Activated CD4-positive, alpha-beta memory T cell treated with anti-CD3 and anti-CD28 coated beads, Interleukin-2, amount 10 ng/mL, durations not matched to agents 7 days and 5 days (primary cell): Measurements from ENCODE around the gene NOTCH3. TPM values are rescaled to one million over a fixed set of nuclear protein-coding genes. Genes with fewer than 3 reads are reported as not detected.

Source experiments
- CTCF ChIA-PET: fragments of 350-600 bp; sonication (Branson Sonifier 250); formaldehyde crosslinking; loops from one replicate; lab custom pipeline; 2021; ENCODE audit warnings: antibody characterized with exemption, inconsistent platforms; lab: Charles Lee
- POLR2A ChIA-PET: fragments of 350-600 bp; sonication (Branson Sonifier 250); formaldehyde crosslinking; loops from one replicate; lab custom pipeline; 2021; ENCODE audit warnings: antibody characterized with exemption; lab: Charles Lee
- DNase-seq: peaks from one replicate; pipeline ENCODE4 v3.0.0-alpha.2; 2020
- H3K27ac Mint-ChIP-seq: one replicate; pipeline ENCODE4 v1.8.0; 2021; ENCODE audit warnings: mild to moderate bottlenecking, mixed read lengths
- H3K27me3 Mint-ChIP-seq: one replicate; pipeline ENCODE4 v1.8.0; 2021; ENCODE audit warnings: mixed read lengths
- H3K36me3 Mint-ChIP-seq: one replicate; pipeline ENCODE4 v1.8.0; 2021; ENCODE audit warnings: low read depth, mixed read lengths
- H3K4me1 Mint-ChIP-seq: one replicate; pipeline ENCODE4 v1.8.0; 2021; ENCODE audit warnings: mixed read lengths
- H3K4me3 Mint-ChIP-seq: one replicate; pipeline ENCODE4 v1.8.0; 2021; ENCODE audit warnings: mild to moderate bottlenecking, mixed read lengths
- H3K9me3 Mint-ChIP-seq: one replicate; pipeline ENCODE4 v1.8.0; 2021; ENCODE audit warnings: mixed read lengths
- total RNA-seq, 2 experiments: library from RNA; stranded (reverse); gene quantifications; one replicate each; pipeline ENCODE4 v1.2.3, GENCODE V29; 2021

NOTCH3 gene
- total RNA-seq, 2 experiments from 2014 or later, result not detected

DNA sequence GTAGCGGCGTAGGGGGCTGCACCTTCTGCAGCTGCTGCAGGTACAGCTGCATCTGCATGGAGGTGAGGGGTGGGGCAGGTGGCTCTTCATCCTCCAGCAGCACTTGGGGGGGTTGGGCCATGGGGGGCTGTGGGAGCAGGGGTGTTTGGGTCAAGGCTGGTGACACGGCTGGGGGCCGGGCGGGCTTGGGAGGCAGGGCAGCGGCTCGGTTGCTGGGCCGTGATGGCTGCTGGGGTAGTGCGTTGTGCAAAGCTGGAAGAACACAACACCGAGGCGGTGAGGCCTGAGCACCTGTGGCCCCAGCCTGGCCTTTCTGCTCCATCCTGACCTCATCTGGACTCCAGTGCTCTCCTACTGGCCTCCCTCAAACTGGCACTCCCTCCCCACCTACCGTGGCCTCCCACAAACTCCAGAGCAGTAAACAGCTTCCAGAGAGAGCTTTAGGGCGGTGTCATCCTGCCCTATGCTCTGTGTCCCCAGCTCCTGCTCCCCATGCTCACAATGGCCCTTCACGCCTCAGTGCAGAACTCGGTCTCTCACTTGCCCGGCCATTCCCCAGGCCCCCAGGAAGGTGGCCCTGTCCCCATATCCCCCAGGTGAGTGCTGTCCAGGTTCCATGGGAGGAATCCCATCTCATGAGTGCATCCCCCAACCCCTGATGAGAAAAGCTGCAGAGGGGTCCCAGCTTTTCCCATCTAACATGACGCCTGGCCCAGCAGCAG, 42.6 kb upstream of the NOTCH3 start:
- POLR2A ChIA-PET, result no interaction called here
- Mint-ChIP-seq H3K4me1 (no peaks in the 10 kb centered on the region), H3K4me3 (no peak overlapping the region), H3K36me3 (peaks cover 52% of the 10 kb centered on the region), H3K9me3 (no peaks in the 10 kb centered on the region), H3K27me3 (no peaks in the 10 kb centered on the region), H3K27ac (no peak overlapping the region)
- DNase-seq, result no peak
- CTCF ChIA-PET, result no interaction called here

DNA sequence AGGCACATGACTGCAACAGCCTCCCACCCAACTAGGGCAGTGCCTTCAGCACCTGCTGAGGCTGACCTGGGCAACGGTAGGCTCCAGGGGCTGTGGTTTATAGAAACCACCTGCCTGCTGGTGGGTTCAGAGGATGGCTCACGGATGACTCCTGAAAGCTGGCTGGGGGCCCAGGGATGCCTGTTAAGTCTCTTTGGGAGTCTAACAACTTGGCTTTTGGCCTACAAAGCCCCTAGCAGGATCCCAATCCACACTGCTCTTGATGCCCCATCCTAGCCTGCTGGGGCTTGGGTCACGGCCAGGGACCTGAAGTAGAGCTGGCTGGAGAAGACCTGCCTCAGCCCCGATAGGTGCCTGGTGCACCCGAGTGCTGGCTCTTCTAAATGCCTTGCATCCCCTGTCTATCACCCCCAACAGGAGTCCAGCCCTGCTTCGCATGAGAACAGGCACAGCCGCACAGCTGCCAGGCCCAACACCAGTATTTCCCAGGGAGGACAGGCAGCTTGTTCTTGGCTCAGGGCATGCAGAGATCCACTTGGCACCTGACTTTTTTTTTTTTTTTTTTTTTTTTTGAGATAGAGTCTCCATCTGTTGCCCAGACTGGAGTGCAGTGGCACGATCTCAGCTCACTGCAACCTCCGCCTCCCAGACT, 40.6 kb upstream of the NOTCH3 start:
- Mint-ChIP-seq H3K4me3 (no peak overlapping the region), H3K4me1 (no peaks in the 10 kb centered on the region), H3K36me3 (peaks cover 60% of the 10 kb centered on the region), H3K9me3 (no peaks in the 10 kb centered on the region), H3K27me3 (no peaks in the 10 kb centered on the region), H3K27ac (no peak overlapping the region)
- no peak for DNase-seq
- ChIA-PET CTCF (interaction anchor here (0.7 to 1.5 kb wide), 2 partner anchors 9 to 67 kb away, joined by 3 to 4 read pairs; no protein-coding TSS in a partner anchor), POLR2A (interaction anchor here (0.6 kb wide), 1 partner anchor 1116 kb away, joined by 3 read pairs; no protein-coding TSS in a partner anchor)

DNA sequence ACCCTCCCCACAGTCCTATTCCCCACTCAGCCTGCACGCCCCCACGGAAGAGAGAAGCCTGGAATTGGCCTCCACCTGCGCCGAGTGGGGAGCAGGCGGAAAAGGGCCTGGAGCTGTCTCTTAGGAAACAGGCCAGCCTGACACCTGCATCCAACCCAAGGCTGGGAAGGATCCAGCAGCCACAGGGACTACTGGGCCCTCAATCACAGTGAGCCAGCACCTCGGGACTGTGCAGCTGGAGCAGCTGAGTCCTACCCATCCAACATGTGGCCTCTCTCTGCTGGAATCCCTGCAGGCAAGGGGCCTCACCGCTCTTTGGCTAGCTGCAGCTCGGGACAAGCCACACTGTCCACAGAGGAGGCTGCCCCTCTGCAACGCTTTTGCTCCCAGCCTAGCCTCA, 39.7 kb upstream of the NOTCH3 start:
- Mint-ChIP-seq H3K27me3 (no peaks in the 10 kb centered on the region), H3K36me3 (peaks cover 61% of the 10 kb centered on the region), H3K4me1 (no peaks in the 10 kb centered on the region), H3K4me3 (no peak overlapping the region), H3K9me3 (no peaks in the 10 kb centered on the region), H3K27ac (no peak overlapping the region)
- no peak for DNase-seq
- ChIA-PET POLR2A (no interaction called here), CTCF (interaction anchor here (1.5 kb wide), 1 partner anchor 66 kb away, joined by 3 read pairs; no protein-coding TSS in a partner anchor)

DNA sequence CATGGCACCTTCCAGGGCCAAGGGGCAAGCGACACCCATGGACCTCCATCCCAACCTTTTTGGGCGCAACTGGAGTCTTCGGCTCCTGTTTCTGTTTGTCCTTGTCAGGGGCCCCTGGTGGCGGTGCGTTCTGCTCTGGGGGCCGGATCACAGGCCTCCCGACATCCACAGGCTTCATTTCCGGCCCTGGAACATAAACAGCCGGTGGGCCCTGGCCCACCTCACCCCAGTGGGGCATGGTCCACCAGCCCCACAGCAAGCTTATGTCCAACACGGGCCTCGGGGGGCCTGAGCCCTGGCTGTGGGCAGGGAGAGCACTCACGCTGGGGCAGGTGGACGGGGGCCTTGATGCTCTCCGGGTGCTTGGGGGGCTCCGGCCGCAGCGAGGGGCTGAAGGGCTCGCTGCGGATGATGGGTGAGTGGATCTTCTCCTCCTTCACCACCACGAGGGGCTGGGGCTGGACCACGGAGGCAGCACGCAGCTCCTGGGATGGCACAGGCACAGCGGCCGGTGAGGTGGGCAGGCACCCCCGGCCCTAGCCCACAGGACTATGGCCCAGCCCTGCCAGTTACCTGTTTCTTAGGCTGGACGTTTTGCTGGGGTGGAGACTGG, 38.6 kb upstream of the NOTCH3 start:
- H3K4me1 Mint-ChIP-seq, result peaks cover 1% of the 10 kb centered on the region
- no peak for DNase-seq
- CTCF ChIA-PET, result no interaction called here
- no peaks in the 10 kb centered on the region for H3K27me3 Mint-ChIP-seq
- peaks cover 58% of the 10 kb centered on the region for H3K36me3 Mint-ChIP-seq
- H3K4me3 Mint-ChIP-seq, result no peak overlapping the region
- no peak overlapping the region for H3K27ac Mint-ChIP-seq
- no peaks in the 10 kb centered on the region for H3K9me3 Mint-ChIP-seq
- POLR2A ChIA-PET, result no interaction called here

DNA sequence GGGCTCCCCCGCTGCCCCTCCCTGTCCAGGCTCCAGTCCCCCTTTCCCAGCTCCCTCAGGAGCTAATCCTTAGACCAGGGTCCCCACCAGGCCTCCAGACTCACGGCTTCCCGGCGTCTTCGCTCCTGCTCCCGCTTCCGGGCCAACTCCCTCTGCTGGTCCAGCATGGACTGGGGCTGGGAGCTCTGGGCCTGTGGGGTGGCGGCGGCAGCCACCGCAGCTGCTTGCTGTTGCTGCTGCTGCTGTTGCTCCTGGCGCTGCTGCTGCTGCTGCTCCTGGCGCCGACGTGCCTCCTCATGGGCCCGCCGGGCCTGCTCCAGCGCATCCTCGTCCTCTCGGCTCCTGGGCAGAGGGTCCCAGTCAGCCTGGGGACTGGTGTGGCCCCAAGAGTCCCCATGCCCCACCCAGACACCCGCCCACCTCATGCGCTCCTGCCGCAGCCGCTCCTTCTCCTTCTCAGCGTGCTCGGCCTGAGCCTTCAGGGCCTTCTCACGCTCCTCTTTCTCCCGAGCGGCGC, 37.9 kb upstream of the NOTCH3 start:
- Mint-ChIP-seq H3K36me3 (peaks cover 54% of the 10 kb centered on the region), H3K4me3 (no peak overlapping the region), H3K4me1 (peaks cover 3% of the 10 kb centered on the region), H3K27me3 (peaks cover 2% of the 10 kb centered on the region), H3K27ac (no peak overlapping the region), H3K9me3 (no peaks in the 10 kb centered on the region)
- DNase-seq, result no peak
- ChIA-PET POLR2A (no interaction called here), CTCF (no interaction called here)

DNA sequence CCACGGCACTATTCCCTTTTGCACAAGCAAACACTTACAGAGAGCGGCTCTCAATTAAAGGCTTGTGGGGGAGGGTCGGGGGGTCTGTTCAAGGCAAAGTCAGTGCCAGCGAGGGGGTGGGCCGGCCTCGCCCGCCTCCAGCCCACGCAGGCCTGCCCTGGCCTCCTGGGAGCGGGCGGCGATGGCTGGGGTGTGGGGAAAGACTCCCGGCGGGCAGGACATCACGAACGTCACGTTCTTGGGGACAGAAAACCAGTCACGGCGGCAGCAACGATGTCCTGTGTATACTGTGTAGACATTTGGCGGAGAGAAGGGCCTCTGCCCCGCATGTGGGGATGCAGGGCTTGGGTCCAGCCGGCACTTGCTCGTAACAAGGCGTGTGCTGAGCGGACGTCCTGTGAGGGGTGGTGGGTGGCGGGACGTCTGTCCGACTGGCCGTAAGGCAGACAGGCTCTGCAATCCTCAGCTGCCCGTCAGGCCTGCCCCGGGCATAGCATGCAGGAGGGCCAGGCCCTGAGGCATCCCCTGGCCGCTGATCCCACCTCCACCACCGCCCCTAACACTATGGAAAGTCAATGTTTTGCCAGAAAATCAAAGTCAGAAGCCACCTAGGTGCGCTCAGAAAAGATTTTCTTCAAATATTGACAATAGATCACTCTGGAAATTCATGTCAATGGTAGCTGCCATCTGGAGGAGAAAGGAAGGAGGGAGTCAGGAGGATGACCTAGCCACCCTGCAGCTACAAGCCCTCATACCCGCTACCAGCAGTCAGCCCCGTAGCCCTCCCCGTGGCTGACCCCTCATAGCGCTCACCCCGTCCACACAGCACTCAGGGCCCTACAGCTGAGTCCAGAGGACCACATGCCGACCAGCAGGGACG, 37.2 kb upstream of the NOTCH3 start:
- ChIA-PET POLR2A (no interaction called here), CTCF (no interaction called here)
- Mint-ChIP-seq H3K36me3 (peaks cover 51% of the 10 kb centered on the region), H3K4me1 (peaks cover 3% of the 10 kb centered on the region), H3K9me3 (no peaks in the 10 kb centered on the region), H3K27me3 (peaks cover 2% of the 10 kb centered on the region), H3K4me3 (no peak overlapping the region), H3K27ac (no peak overlapping the region)
- DNase-seq, result no peak

DNA sequence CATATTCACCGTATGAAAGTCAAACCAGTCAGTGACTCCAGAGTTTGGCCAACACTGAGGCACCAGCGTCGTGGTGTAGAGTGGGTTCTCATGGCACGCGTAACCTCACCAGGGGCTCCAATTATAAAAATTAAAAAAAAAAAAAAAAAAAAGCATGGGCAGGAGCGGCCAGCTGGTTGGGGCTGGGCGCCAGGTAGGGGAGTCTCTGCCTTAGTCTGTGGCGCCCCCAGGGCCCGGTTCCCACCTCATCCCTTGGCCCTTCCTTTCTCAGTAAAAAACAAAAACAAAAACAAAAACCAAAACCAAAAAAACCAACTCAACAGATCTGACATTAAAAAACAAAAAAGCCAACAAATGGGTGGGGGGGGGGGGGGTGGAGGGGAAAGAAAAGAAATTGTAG, 36.1 kb upstream of the NOTCH3 start:
- no peak for DNase-seq
- H3K4me3 Mint-ChIP-seq, result no peak overlapping the region
- POLR2A ChIA-PET, result no interaction called here
- H3K4me1 Mint-ChIP-seq, result peaks cover 6% of the 10 kb centered on the region
- peaks cover 9% of the 10 kb centered on the region for H3K27me3 Mint-ChIP-seq
- CTCF ChIA-PET, result no interaction called here
- no peak overlapping the region for H3K27ac Mint-ChIP-seq
- peaks cover 45% of the 10 kb centered on the region for H3K36me3 Mint-ChIP-seq
- H3K9me3 Mint-ChIP-seq, result no peaks in the 10 kb centered on the region

DNA sequence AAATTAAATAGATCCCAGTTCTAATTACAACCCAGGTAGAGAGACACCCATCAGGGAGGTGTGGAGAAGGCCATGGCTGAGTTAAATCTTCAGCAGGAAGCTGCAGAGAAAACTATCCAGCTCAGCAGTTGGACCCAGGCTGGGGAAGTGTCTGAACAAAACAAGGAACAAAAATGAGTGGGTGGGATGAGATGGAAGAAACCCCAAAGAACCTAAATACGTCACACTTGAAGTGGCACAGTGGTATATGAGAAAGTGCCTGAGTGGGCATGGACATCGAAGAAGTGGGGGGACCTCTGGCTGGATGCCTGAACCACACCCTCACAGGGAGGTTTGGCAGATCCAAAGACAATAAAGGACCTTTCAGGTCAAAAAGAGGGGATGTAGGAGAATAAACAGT, 35.0 kb upstream of the NOTCH3 start:
- peaks cover 39% of the 10 kb centered on the region for H3K36me3 Mint-ChIP-seq
- no peak for DNase-seq
- no peak overlapping the region for H3K27ac Mint-ChIP-seq
- ChIA-PET POLR2A (no interaction called here), CTCF (no interaction called here)
- peaks cover 8% of the 10 kb centered on the region for H3K4me1 Mint-ChIP-seq
- no peak overlapping the region for H3K4me3 Mint-ChIP-seq
- H3K27me3 Mint-ChIP-seq, result peaks cover 19% of the 10 kb centered on the region
- H3K9me3 Mint-ChIP-seq, result no peaks in the 10 kb centered on the region

DNA sequence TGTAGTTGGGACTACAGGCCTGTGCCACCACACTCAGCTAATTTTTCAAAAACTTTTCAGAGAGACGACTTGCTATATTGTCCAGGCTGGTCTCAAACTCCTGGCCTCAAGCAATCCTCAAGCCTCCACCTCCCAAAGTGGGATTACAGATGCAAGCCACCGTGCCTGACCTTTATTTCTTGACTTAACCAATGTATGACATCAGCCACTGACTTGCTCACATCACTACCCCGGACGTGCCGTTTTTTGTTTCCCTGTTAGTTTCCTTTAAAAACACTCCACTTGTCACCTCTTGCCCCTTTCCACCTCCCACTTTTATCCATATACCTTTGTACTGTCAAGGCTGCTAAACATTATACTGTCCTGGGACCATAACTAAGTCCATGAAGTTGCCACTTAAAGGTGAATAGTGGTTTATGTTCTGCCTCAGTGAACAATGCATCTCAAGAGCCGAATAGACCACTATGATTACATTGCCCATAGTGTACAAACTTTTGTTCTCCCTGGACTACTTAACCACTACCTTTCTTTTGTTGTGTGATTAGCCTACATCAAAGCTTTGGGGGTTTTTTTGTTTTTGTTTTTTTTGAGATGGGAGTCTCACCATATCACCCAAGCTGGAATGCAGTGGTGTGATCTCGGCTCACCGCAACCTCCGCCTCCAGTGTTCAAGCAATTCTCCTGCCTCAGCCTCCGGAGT, 33.8 kb upstream of the NOTCH3 start:
- ChIA-PET CTCF (no interaction called here), POLR2A (no interaction called here)
- H3K27ac Mint-ChIP-seq, result no peak overlapping the region
- no peaks in the 10 kb centered on the region for H3K9me3 Mint-ChIP-seq
- peaks cover 8% of the 10 kb centered on the region for H3K4me1 Mint-ChIP-seq
- no peak overlapping the region for H3K4me3 Mint-ChIP-seq
- no peak for DNase-seq
- H3K36me3 Mint-ChIP-seq, result peaks cover 35% of the 10 kb centered on the region
- H3K27me3 Mint-ChIP-seq, result peaks cover 22% of the 10 kb centered on the region

DNA sequence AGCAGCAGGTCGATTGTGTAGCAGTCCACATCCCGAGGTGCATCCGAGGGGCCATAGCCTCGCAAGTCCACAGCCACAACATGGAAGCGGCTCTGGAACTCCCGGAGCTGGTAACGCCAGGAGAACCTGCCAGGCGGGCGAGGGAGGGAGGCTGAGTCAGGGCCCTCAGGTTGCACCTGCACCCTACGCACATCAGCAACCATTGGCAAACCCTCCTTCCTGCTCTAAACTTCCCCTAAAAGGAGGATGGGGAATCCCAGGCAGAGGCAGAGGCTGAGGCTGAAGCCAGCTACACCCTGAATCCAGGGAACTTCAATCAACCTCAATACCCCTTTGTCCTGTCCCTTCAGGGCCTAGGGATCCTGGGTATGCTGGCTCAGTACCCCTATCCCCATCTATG, 30.5 kb upstream of the NOTCH3 start:
- Mint-ChIP-seq H3K9me3 (no peaks in the 10 kb centered on the region), H3K27ac (no peak overlapping the region), H3K4me1 (peaks cover 8% of the 10 kb centered on the region), H3K27me3 (peaks cover 24% of the 10 kb centered on the region), H3K36me3 (peaks cover 14% of the 10 kb centered on the region), H3K4me3 (no peak overlapping the region)
- ChIA-PET CTCF (no interaction called here), POLR2A (no interaction called here)
- DNase-seq, result no peak

DNA sequence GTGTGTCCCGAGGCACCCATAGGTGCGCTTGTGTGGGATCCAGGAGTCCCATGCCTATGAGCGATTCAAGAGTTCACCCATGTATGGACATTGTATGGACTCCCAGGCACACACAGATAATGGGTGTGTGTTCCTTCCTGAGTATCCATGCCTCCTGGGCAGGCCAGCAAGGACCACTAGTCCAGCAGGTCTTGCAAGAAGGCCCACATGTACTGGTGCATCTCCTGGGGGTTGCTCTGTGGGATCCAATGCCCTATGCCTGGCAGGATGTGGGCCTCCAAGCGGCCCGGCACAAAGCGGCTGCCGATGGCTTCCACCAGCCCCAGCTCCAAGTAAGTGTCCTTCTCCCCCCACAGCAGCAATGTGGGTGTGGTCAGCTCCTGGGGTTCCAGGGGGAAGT, 26.5 kb upstream of the NOTCH3 start:
- POLR2A ChIA-PET, result no interaction called here
- Mint-ChIP-seq H3K9me3 (no peaks in the 10 kb centered on the region), H3K4me1 (peaks cover 18% of the 10 kb centered on the region), H3K27me3 (peaks cover 30% of the 10 kb centered on the region), H3K36me3 (peaks cover 2% of the 10 kb centered on the region), H3K27ac (no peak overlapping the region), H3K4me3 (no peak overlapping the region)
- DNase-seq, result no peak
- CTCF ChIA-PET, result interaction anchor here (0.6 kb wide), 1 partner anchor 38 kb away, joined by 3 read pairs; no protein-coding TSS in a partner anchor

DNA sequence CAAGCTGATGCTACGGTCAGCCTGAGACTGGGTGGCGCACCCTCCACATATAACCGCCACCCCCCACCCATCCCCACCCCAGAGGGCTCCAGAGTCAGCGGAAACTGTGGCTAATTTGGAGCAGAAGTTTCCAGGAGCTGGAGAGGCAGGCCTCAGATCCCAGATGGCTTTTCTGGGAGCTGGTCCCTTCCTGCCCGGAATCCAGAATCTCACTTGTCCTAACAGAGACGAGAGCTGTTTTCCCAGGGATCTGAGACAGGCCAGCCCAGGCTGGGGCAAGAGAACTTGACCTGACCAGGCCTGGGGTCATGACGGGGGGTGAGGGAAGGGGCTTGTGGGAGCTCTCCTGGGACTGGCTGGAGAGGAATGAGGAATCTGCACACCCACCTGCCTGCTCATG, 25.0 kb upstream of the NOTCH3 start:
- CTCF ChIA-PET, result no interaction called here
- DNase-seq, result no peak
- Mint-ChIP-seq H3K27ac (no peak overlapping the region), H3K4me3 (no peak overlapping the region), H3K9me3 (no peaks in the 10 kb centered on the region), H3K4me1 (peaks cover 16% of the 10 kb centered on the region), H3K36me3 (no peaks in the 10 kb centered on the region), H3K27me3 (peaks cover 19% of the 10 kb centered on the region)
- POLR2A ChIA-PET, result no interaction called here
